Dermis microvascular lymphatic vessel endothelial cell (primary cell): Measurements from ENCODE around the gene RBM8A. TPM values are rescaled to one million over a fixed set of nuclear protein-coding genes. Genes with fewer than 3 reads are reported as not detected.

Source experiments
- DNase-seq, 2 donors: peaks; one replicate each; pipeline versions ENCODE4 v3.0.0 to v3.0.0-alpha.2; 2010; ENCODE audit warnings: low read depth in 2 of 2
- total RNA-seq: library from RNA; depleted of rRNA; stranded (reverse); fragments of >200 nt; gene quantifications from 2 replicates; pipeline ENCODE4 v1.2.1, GENCODE V29; 2014

RBM8A gene
- total RNA-seq, 1 donor from 2014 or later: 82.2 TPM

DNA sequence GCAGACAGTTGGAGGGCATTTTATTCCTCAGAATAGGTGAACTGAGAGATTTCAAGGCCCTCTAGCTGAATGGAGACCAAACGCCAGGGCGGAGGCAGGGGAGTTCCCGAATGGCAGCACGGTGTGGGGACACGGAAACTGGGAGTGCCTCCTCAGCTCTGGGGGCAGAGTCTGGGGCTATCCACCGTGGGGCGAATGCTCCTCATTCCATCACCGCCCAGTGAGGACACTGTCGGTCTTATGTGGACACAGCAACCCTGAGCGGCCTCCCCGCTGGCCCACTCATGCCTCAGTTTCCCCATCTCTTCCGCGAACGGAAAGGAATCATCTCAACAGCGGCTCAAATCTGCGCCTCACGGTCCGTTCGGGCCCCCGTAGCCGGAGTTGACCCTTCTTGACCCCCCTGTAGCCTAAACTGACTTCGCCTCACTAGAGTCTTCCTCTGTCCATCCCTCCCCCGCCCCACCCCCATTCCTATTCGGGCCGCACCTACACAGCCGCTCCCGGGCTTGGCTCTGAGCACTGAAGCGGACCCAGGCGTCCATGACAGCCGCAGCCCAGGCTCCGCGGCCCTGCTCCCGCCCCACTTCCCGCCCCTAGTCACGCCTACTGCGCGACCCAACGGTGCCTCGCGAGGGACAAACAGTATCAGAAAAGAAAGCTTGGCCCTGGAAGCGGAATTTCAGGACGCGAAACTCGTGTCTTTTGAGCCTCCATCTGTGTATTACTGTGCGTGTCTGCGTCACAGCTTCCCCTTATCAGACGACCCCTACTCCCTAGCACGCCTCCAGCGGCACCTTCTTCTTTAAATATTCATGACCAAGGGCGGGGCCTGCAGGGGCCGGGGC lies 8.9 kb downstream of the RBM8A start, which contains the start of gene PEX11B:
PEX11B (minus strand) TSS at position 574 of the 848 bp plus-strand sequence; CDS start at position 545, 29 bp downstream.
- DNase-seq: peak; percentile 88 to 97

DNA sequence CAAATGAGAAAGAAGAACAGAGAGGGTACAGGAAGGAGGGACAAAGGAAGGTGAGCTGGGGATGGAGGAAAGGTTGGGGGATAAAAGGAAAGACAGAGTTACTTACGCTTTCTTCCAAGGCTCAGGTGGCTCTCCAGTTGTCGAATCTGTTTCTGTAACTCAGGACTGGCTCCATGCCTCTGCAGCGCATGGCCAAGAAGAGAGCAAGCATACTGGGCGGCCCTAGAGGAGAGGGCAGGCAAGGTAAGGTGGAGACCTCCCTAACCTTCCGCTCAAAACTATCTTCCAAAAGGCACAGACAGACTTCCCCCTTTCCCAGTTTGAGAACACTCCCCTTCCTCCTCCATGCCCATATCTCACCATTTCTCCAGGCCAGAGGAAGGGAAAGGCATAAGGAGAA lies 9.7 kb downstream of the RBM8A start:
- no peak for DNase-seq

DNA sequence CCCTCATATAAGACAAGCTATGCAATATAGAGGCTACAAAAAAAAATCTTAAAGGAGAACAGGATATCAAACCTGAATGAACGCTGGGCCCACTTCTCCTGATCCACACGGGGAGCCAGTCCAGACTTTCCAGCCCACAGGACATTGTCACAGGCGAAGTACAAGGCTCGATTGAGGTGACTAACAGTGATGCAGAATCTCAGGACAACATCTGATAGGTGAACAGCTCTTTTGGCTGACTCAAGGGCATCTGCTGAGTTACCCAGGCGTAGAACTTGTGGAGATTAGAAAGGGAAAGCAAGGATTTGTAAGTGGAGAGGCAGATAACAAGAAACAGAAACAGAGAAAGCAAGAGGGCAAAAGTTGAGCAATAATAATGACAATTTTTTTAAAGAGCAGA lies 10.5 kb downstream of the RBM8A start:
- DNase-seq: no peak

DNA sequence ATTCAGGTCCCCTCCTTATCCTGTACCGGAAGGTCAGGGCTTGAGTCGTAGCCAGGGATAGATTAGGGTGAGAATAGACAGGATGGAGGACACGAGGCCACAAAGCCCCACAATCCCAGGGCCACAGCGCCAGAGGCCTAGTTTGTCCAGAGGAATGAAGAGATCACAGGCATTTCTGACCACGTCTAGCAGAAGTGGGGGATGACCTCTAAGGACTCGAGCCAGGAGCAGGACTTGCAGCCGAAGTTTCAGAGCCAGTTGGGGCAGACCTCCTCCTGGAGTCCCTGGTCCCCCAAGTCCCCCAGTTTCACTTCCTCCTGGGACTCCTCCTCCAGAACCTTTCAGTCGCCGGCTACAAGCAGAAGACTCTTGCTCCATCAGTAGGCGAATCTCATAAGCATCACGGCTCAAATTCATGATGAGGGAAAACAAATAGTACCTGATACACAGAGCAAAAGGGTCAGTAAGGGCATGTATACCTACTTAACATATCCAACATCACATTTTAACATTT lies 15.1 kb downstream of the RBM8A start:
- DNase-seq: no peak

DNA sequence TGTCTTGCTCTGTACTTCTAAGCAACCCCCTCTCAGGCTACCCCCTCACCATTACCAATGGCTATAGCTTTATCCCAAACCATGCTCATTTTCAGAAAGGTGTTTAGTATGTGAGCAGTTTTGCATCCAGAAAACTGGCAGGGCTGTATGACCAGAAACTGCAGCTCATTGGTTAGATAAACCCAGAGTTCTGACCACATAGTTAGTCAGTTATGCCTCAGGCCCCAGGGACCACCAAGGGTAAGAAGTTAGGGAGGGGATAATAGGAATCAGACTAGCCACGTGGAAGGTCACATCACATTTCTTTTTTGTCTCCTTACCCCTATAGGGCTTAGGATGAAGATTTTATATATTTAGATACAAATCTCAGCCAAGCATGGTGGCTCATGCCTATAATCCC lies 18.6 kb downstream of the RBM8A start:
- DNase-seq: no peak

DNA sequence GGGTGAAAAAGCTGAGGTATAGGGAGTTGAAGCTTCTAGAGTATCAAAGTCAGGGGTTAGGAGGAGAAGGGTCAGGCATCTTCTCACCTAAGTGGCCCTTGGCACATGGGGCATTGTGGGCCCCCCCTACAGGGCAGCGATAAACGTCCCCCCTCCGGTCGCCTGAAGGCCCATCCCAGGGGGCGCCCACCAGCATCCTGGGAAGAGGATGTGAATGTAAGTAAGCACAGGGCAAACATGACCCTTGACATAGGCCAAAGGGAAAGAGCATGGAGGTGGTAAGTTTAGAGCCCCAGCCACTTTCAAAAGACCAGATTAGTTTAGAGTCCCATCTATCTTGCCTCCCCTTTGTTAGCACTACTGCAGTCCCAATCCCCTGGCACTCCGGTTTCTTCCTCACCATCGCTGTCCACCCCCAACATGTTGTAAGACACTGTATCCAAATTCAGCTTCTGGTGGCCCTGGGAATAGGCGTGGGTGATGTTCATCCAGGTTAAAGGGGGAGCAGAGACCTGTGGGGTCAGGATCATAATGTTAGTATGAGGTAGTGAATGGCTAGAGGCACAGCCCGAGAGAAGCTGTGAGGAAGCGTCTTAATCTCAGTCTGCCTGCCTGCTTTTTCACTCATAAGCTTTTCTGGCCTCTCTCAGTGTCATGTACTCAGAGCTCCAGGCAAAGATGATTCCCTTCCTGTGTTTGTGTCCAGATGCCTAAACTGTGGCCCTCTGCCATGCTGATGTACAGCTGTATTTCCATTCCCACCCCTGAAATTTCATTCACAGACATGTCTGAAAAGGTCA lies 20.1 kb downstream of the RBM8A start:
- DNase-seq: peak; percentile 68 to 82

DNA sequence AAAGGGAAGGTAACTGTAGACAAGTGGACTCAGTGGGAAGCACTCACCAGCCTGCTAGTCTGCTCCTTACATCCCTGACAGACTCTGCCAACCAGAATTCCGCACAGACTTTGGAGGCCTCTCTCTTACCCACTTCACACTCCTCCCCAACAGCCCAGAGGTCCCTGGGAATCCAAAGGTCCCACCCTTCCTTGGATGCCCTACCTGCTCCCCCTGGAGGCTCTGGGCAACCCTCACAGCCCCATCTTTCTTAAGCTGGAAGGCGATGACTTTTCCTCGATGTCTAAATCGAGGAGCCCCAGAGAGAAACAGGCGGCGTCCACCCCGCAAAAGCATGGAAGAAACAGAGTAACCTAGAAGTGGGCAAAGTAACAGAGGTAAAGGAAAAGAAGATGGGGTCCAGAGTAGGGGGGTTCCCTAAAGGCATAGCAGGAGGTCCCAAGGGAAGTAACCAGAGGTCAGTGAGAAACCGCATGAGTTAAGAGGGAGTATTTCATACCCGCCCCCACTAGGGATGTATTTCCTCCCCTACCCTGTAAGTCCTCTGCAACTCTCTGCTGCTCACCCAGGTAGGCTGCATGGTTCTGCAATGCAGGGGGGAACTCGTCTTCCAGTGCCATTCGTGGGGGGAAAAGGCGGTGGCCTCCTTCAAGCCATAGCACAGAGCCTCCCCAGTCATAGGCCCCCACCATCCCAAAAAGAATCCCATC lies 25.8 kb downstream of the RBM8A start:
- no peak for DNase-seq

DNA sequence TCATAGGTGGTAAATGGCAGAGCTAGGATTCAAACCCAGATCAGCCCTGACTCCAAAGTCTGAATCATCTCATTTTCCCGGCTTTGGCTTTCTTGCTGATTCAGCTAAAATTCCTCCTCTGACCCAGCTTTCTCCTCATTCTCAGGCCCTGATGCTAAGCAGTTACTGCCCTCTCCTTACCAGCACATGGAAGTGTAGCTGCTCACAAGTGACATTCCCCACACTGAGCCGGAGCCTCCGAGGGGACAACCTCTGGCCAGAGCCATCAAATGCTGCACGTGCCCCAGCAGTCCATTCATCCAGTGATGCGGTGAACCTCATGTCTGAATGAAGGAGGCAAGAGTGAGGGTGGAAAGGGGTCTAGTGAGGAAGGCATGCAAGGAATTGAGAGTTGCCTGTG lies 28.5 kb downstream of the RBM8A start:
- no peak for DNase-seq

DNA sequence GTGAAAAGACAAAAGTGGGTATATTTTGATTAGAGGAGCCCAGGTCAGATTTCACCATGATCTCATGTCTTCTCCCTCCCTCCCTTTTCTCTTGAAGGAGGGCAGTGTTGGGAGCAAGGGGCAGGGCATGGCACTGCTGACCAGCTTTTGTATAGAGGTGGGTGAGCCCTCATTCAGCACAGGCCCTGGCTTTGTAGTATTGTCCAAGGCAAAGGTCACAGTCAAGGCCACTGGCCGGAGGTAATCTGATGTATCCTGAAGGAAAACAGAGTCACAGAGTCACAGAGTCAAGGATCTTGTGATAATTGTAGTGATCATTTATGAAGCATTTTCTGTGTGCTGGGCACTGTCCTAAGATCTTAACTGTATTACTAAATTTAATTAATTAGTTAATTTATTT lies 29.3 kb downstream of the RBM8A start:
- DNase-seq: no peak

DNA sequence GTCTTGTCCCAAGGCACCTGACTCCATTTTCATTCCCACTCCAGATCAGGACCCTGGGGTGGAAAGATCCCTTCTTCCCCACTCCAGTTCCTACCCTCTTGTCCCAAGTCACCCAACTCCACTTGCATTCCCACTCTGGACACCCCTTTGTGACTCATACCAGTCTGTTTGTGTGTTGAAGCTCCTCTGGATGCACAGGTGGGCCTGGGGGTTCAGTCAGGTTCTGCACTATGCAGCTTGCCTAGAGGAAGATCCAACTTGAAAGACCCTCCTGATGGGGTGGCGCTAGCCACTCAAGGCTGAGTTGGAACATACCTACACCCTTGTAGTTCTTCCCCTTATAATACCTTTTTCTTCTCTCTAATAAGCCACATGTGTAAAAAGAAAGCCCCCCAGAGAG lies 31.8 kb downstream of the RBM8A start:
- DNase-seq: no peak

DNA sequence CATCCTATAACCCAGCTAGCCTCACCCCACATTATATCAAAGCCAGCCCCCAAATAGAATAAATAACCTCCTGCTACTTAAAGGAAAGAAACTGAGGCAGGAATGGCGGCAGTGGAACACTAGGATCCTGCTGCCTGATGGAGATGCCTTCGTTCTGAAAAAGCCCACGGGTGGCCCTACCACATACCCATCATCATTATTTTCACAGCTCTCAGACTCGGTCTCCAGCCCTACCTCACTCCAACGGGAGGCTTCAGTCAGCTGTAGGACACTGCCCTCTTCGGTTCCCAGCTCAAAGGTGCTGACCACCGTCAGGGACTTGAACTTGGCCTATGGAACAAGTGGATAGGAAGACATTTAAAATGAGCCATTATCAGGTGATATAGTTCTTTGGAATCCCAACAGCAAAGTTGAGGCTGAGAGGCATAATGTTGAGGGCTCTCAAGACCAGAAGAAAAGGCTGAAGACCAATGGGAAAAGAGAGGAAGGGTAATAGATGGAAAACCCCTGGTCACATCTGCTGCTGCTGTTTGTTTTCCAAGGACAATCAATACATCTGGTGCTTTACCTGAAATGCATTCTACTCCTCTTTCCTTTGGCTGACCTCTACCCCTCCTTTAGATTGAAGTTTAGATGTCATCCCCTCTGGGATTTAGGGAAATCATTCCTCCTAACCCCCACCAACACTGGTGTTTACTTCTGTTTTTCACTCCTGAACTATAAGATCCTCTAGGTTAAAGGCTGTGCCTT lies 33.8 kb downstream of the RBM8A start:
- no peak for DNase-seq

DNA sequence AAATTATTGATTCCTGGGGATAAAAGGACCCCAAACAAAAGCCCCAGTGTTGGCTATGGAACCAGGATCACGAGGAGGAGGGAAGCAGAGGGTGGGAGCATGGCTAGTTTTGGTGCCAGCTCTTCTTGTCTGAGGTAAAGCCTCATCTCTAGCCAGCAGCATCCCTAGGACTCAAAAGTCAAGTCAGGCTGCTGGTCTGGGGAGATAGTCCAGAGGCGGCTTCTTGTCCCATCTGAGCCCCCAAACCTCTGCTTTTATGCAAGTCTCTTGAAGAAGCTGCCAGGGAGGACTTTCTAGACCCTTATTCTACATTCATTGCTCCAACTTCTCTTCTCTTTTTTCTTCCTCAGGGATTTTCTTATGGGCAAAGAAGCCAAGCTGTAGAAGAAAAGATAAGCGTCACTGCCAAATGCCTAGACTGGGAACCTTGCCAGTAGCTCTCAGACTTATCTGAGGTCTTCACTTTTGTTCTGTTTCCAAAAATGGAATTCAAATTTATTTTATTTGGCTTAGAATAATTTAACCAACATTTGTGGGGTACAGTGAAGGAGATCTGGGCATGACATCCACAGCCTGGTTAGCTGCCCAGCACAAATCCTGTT lies 34.7 kb downstream of the RBM8A start:
- DNase-seq: peak in 1 of 2 donors; percentile 67

DNA sequence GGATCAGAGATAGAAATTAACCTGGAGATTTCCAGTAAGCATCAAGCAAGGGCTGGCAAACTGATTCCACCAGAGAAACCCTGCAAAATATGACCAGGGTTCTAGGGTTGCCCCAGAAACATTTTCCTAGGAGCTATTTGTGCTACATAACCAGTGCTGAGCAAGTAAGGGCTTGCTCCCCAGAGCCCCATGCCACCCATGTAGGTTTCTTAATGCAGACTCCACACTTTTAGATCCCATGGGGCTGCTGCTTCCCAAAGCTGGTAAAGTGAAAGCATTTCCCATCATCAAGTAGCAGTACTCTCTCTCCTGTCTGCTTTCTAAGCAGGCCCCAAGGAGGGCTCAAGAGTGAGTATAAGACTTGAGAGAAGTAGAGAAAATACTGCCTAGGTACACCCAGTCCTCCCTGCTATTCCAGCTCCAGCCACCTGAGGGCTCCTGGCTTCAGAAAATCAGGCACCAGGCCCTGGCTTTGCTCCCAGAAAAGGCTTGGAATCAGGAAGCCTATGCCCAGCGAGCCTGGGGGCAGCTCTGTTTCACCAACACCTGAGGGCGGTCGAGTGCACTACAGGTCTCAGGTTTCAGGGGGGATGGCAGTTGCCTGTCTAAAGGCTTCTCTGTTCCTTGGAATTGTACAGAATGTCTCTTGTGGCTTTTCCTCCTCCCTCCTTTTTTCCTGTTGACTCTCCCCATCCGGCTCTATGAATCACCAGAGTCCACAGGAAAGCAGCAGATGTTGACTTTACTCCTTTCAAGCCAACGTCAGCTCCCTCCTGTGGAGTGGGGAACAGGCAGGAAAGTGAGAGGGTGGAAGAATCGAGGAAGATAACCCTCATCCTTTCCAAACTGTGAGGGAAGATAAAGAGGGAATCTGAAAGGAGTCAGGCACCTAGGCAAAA lies 35.4 kb downstream of the RBM8A start:
- peak; percentile 88 to 99 for DNase-seq

DNA sequence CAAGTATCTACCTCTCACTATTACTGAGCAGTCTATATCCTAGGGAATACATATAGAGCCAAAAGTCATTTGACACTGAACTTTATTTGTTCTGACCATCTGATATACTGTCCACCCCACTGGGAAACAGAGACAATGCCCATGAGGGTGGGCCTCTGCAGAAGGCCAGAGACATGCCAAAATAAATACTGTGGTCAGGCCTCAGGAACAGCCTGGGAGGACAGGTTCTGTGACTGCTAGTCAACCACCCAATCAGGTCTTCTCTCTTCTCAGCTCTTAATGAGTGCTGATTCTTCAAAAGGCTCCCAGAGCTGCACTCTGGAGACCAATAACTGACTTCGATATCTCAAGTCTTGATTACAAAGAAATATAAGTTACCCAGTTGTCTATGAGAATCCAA lies 36.1 kb downstream of the RBM8A start:
- peak; percentile 14 to 86 for DNase-seq

DNA sequence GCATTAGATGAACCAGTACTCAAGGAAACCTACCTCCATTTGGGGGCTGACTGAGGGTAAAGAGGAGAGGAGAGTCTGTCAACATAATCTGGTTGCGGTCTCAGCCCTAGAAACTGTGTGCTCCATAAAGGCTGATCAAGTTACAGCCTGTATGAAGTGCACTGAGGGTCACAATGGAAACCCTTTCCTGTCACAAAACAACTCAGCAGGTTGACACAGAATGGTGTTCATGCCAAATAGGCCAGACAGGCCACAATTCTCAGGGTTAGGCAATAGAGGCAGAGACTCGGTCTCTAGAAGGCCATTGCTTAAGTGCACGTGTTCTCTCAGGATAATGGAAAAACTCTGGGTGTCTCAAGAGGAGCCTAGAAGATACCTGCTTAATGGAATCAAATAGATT lies 37.6 kb downstream of the RBM8A start:
- no peak for DNase-seq

DNA sequence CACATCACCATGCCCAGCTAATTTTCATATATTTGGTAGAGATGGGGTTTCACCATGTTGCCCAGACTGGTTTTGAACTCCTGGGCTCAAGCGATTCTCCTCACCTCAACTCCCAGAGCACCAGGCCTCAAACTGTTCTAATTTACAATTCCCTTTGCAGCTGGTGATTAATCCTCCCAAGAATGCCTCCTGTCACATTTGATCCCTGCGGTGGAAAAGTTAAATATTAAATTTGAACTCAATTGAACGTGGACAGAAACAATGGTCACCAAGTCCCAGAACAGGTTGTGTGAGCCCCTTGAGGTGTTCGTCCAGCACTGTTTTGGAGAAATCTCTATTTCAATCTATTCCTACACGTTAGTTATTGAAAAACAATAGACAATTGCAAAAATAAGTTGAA lies 39.7 kb downstream of the RBM8A start:
- DNase-seq: no peak

DNA sequence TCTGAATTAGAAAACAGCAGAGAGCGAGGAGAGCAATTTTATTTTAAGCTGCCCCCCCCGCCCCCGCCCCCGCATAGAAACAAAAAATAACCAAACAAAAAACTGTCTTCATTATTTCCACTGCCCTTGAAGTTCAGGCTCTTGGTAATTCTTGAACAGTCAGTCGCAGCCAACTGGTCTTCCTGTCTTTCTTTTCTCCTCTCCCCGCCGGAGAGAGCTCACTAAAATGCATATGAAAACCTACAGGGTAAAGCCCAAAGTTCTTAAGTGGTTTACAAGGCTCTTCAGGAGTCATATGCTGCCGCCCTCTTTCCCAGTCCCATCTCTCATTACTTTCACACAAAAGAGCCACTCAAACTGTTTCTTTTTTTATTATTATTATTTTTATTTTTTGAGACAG lies 40.5 kb downstream of the RBM8A start:
- DNase-seq: peak in 1 of 2 donors; percentile 37

DNA sequence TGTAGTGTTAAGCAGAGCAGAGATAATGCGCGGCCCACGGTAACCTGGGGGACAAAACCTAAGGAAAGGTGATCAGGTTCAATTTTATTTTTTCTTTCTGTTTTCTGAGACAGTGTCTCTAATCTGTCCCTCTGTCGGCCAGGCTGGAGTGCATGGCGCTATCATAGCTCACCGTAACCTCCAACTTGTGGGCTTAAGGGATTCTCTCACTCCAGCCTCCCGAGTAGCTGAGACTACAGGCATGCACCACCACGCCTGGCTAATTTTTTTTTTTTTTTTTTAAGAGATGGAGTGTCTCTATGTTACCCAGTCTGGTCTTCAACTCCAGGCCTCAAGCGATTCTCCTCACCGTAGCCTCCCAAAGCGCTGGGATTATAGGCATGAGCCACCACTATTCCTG lies 40.9 kb downstream of the RBM8A start:
- DNase-seq: no peak

DNA sequence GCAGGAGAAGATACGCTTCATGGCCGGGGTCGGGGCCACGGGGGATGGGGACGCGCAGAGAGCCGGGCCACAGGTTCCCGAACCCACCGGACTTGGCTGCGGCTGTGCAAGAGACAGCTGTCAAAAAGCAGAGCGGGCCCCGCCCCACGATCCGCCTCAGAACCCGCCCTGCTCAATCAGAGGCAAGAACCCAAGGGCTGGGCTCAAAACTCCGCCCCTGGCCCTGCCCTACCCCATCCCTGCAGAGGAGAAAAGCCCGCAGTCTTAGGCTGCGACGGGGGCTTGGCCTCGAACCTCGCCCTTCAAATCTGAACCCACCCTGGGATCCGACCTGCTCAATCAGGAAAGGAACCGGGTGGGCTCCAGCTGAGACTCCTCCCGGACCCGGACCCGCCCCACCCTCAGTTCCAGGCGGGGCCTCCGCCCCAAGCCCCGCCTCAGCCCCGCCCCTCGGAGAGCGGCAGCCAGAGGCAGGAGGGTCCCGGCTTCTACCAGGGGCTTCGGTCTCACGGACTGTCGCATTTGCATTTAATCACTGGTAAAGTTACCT lies 41.5 kb downstream of the RBM8A start, which contains the start of gene ANKRD35:
ANKRD35 (minus strand) TSS at position 129 of the 550 bp plus-strand sequence; CDS start at position 21, 108 bp downstream.
- peak; percentile 20 to 72 for DNase-seq
